SK-N-SH (cell line): Measurements from ENCODE around the gene CCDC61.

ENCODE experiments used
- REST ChIP-seq: IDR thresholded peaks from 2 replicates; pipeline ENCODE4 v1.6.1; 2012; ENCODE audit warnings: mild to moderate bottlenecking, low read depth, low read length, moderate library complexity
- TAF1 ChIP-seq: IDR thresholded peaks from 2 replicates; pipeline ENCODE4 v1.6.1; 2012; ENCODE audit warnings: low read depth, mild to moderate bottlenecking, low read length, moderate library complexity, borderline replicate concordance
- TF ChIP-seq, protein P1 (sequence below): fragments of 200-600 bp; sonication (generic); IDR thresholded peaks from 2 replicates; pipeline ENCODE4 v1.6.1; 2017; ENCODE audit warnings: antibody characterized with exemption, mild to moderate bottlenecking, moderate library complexity

GRCh38 chr19:46016426-46017094, 21.3 kb downstream of the CCDC61 start:
- TF ChIP-seq, protein P1, sequence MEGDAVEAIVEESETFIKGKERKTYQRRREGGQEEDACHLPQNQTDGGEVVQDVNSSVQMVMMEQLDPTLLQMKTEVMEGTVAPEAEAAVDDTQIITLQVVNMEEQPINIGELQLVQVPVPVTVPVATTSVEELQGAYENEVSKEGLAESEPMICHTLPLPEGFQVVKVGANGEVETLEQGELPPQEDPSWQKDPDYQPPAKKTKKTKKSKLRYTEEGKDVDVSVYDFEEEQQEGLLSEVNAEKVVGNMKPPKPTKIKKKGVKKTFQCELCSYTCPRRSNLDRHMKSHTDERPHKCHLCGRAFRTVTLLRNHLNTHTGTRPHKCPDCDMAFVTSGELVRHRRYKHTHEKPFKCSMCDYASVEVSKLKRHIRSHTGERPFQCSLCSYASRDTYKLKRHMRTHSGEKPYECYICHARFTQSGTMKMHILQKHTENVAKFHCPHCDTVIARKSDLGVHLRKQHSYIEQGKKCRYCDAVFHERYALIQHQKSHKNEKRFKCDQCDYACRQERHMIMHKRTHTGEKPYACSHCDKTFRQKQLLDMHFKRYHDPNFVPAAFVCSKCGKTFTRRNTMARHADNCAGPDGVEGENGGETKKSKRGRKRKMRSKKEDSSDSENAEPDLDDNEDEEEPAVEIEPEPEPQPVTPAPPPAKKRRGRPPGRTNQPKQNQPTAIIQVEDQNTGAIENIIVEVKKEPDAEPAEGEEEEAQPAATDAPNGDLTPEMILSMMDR: peak; percentile 65
- TF ChIP-seq TAF1 (no peak), REST (no peak)
